HCEC 1CT (cell line): ENCODE results near the gene PLA2G2C.
"Not testable (repeated sequence)": the region's sequence is repeated elsewhere in the genome, so short reads cannot be mapped to it uniquely, and the experiment has no call there.

ENCODE experiments used
- DNase-seq: peaks from one replicate; pipeline ENCODE4 v3.0.0-alpha.2; 2017

Gene PLA2G2C

DNA sequence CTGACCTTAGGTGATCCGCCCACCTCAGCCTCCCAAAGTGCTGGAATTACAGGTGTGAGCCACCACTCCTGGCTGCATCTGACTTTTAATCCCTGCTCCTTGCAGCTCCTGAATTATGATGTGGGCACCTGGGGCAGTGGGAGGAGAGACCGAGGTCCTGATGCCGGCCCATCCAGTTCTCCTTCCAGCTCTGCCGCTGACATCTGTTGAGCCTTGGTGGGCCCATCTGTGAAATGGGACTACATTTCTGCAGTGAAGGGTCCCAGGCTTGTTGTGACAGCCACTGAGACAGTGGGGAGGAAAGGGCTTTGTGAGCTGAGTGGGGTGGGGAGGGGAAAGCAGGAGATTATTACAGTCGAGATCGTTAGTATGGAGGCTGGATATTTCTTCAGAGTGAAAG lies 35.3 kb downstream of the PLA2G2C start:
- no peak for DNase-seq

DNA sequence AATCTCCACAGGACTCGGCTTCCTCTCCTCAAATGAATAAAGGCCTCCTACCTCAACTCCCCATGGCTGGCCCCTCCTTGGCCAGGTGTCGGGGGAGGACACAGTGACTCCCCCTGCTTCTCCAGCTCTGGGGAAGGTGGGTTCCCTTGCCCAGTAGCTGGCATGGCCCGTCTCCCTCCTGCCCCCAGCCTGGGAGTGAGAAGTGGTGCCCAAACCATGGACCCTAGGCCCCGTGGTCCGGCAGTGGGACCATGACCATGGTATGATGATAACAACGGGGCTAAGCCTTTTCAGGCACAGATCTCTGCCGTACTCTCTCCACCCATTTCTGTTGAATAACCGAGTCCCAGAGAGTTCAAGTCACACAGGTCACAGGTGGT lies 36.0 kb downstream of the PLA2G2C start:
- no peak for DNase-seq

DNA sequence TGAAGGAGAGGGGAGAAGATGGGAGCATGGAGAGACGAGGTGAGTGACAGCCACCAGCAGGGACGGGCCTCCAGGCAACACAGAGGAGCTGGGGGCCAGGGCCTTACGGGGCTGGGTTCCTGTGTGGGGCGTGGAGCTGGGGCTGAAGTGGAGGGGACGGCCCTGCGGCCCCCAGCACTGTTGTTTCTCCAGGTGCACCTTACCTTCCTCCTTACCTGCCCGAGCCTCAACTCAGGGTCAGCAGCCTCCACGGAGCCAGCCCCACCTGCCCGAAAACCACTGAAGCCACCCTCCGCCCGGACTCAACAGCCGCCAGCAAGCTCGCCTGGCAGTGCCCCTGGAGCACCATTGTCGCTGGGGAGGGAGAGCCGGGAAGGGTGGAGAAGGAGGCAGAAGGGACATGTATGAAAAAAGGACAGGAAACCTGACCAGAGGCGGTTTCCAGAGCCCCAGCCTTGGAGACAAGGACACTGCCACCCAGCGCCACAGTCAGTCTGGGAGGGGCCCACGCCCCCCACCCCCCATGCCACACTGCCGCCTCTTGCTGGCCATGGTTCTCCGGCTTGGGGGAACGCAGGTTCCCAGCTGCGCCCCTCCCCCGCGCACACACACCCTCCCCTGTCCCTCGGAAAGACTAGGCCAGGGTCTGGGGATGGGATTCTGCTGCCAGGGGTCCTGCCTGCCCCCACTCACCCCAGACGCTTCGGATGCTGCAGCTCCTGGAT lies 36.6 kb downstream of the PLA2G2C start:
- no peak for DNase-seq

DNA sequence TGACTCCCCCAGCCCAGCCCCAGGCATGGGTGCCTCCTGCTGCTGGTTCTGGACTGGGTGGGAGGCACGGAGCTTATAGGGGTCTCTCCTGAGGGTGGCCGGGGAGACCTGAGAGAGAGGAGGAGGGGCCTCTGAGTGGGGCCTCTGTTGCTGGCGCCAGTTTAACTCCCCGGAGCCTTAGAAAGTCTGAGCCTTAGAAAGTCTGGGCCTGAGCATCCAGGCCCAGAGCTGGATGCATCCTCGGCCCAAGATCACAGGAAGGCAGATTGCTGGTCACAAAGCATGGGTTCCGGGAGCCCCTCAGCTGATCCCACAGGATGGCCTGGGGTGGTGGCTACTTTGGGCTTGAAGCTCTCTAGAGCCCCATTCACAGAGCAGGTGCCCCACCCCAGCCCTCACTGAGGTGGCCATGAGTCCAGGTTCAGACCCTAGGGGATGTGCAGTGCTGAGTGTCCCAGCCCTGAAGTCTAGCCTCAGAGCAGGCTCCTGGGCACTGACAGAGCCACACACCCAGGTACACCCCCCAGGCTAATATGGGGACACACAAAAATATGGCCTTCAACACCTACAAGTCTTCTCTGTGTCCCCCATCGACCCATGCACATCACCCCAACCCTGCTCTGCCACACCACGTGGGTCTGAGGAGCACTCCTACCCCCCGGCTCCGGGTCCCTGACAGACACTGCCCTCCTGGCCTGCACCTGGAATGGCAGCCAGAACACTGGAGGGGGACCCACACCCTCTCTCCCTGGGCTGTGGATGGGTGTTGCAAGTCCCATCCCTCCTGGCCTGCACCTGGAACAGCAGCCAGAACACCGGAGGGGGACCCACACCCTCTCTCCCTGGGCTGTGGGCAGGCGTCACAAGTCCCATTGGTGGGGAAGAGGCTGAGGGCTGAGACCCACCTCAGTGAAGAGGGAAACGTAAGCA lies 37.5 kb downstream of the PLA2G2C start:
- no peak for DNase-seq

DNA sequence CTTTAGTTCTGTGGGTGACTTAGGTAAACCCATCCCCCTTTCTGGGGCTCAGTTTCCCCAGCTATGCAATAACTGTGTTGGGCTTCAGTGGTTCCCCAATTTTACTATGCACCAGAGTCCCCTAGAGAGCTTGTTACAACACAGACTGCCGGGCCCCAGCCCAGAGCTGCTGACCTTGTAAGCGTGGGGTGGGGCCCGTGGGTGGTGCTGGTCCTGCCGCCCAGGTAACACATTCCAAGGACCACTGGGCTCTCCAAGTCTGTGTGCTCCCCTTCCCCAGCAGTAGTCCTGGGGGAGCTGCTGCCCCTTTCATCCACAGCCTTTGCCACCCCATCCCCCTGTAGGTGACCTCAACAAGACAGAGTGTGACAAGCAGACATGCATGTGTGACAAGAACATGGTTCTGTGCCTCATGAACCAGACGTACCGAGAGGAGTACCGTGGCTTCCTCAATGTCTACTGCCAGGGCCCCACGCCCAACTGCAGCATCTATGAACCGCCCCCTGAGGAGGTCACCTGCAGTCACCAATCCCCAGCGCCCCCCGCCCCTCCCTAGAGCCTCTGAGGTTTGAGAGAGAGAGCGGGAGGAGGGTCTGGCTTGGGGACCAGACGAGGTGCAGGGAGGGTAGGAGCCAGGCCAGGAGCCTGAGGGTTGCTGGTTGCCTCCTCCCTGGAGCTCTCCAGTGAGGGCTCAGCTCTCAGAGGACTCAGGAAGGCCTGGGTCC lies 38.3 kb downstream of the PLA2G2C start:
- no peak for DNase-seq

DNA sequence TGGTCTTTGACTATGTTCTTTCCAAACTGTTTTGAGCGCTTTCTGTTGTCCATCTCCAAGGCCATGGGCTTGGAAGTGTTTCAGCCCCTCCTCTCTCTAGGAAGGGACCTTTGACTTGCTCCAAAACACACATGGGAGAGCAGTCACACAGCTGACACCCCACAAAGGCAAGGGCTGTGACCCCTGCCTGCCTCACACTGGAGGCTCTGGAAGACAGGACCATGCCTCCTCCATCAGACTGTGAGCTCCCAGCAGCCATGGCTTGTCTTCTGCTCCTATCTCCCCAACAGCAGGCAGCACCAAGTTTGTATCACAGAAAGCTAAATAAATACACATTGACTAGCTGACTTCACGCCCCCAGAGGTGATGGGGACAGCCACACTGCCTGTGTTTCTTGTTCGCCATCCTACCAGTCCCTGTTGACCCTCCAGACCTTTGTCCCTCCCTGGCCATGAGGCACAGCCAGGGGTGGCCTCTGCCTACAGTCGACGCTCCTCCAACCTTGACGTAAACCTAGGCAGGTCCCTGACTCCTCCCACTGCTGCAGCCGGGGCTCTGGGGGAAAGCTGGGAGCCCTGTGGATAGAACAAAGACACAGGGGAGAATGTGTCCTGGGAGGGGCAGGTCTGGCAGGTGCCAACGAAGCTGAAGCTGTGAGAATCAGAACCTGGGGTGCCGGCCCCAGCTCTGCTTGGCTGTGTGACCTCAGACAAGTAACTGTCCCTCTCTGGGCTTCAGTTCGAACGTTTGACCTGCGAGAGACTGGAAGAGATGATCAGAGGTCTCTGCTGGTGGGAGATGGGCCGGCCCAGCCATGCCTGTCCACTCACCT lies 42.4 kb downstream of the PLA2G2C start:
- DNase-seq, result no peak

DNA sequence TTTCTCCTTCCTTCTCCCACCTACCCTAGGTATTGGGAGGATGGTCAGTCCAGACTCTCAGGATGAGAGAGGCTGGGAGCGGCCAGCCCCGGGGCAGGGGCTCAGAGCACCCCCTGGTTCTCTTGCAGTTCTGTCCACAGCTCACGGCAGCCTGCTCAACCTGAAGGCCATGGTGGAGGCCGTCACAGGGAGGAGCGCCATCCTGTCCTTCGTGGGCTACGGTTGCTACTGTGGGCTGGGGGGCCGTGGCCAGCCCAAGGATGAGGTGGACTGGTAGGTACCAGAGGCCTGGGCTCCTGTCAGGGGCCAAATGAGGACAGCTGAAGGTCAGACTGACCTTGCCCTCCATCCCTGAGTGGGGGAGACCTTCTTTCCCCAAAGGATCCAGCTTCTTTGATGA lies 43.0 kb downstream of the PLA2G2C start:
- no peak for DNase-seq

DNA sequence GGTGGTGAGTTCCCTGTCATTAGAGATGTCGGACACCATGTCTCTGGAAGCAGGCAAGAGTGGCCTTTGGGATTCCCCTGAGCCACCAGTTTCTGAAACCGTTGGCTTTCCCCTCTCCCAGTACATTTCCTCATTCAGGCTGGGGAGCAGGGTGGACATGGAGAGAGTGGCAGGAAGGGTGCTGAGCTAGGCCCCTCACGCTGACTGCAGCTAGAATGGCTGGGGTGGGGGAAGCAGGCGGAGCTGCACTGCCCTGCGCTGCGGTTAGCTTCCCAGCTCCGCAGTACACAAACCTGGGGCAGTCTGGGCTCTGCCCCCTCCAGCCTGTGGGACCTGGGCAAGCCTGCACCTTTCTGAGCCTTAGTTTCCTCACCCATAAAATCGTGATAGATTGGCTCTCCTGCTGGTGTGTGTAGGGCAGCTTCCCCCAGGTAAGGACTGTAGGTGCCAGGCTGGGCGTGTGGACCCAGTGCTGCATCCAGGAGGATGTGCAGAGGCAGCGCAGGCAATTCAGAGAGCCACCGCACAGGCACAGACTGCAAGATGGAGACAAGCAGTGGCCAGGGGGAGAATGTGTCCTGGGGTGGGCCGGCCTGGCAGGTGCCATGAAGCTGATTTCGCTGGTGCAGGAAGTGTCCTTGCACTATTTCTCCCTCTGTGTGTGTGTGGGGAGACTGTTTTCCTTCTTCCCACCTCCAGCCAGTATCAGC lies 44.2 kb downstream of the PLA2G2C start:
- no peak for DNase-seq

DNA sequence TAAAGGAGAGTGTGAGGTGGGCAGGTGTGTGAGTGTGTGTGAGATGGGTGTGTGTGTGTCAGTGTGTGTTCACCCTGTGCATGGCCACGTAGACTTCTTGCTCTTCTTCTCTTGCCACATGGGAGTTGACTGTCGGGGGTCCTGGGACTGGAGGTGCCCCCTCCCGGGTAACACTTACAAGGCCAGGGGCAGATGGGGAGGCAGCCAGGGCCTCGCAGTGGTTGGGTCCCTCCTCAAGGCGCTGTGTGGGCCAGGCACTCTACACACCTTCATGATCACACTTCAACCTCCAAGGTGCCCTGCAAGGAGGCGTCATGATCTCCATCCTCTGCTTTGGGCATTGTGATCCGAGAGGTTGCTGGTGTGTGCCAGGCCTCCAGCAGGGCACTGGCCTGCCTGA lies 44.9 kb downstream of the PLA2G2C start:
- DNase-seq, result no peak

DNA sequence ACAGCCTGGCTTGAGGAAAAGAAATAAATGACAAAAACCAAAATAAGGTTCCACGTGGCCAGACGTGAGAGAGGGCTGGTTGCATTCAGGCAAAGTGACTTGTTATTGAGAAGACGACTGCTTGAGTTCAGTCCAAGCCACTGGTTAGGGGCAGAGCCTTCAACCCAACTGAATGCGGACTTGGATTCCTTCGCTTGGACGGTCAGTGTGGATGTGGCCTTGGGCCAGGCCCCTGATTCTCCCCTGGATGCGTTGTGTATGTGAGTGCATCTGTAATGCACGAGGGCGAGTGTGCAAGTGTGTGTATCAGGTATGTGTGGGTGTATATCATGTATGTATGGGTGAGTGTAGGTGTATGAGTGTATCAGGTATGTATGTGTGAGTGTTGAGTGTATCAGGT lies 45.3 kb downstream of the PLA2G2C start:
- no peak for DNase-seq

DNA sequence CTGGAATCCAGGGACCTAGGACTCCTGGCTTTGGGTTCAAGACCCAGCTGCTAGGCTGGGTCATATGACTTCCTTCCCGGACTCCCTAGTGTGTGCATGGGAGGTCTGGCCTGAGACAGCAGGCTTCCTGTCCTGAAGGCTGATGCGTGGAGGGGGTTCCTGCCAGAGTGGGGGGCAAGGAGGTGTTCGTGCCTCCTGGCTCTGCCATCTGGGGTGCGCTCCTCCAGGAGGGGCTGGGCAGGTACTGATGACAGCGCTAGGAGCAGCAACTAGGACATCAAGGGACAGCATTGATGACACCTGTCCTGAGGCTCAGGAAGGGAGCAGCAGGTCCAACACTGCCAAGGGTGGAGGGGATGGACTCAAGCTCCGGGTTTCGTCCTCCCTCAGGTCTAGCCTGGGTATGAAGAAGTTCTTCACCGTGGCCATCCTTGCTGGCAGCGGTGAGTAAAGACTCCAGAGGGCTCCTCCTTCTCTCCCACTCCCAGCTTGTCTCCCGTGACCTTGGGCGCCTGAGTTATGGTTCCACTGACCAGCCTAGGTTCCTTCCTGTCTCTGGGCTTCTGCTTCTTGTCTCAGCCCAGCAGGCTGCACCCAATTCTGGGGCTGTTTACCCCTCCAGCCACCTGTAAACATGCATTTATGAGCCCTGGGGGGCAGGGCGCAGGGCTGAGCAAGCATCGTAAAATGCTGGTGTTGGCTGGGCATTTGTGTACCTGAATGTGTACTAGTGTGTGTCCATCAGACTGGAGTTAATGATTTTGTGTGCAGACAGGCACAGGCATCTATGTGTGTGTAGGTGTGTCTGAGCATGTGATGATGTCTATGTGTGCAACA lies 46.3 kb downstream of the PLA2G2C start:
- DNase-seq, result no peak

DNA sequence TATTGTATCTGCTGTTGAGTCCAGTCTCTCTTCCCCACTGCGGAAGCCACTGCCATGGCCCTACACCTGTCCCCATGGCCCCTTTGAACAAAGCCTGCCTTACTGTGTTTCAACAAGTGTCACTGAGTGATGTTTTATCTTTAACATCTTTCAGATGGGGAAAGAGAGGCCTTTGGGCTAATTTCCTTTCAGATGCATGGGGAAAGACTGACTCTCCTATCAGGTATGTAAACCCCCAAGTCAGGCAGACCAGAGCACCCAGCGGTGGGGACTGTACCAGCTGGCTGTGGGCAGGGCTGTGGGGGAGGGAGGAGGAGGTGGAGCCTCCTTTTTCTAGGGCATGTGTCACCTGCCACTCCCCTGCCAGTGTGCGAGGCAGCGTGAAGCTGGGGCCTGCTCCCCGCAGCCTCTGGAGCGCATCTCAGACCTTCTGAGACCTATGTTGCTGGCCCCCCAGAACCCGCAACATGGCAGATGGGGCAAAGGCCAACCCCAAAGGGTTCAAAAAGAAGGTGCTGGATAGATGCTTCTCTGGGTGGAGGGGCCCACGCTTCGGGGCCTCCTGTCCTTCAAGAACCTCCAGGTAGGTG lies 47.3 kb downstream of the PLA2G2C start, which contains the start of gene PLA2G2F:
PLA2G2F (plus strand) TSS at position 363 of the 590 bp plus-strand sequence; CDS start at position 468, 105 bp downstream.
- no peak for DNase-seq

DNA sequence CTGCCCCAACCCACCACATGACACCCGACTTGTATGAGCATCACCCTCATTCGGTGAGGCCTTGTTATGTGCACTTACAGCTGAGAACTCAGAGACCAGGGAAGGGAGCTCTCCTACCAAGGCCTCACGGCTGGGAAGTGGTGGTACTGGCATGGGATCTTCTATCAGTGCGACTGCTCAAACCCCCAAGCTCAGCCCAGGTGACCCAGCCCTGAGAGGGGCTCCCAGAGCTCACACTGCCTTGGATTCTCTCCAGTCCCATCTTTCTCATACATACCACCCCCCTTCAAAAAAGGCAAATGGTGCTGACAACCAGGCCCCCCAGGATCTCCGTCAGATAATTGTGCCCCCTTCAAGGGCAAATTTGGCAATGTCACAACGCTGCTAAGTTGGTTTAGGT lies 48.0 kb downstream of the PLA2G2C start:
- DNase-seq, result no peak

DNA sequence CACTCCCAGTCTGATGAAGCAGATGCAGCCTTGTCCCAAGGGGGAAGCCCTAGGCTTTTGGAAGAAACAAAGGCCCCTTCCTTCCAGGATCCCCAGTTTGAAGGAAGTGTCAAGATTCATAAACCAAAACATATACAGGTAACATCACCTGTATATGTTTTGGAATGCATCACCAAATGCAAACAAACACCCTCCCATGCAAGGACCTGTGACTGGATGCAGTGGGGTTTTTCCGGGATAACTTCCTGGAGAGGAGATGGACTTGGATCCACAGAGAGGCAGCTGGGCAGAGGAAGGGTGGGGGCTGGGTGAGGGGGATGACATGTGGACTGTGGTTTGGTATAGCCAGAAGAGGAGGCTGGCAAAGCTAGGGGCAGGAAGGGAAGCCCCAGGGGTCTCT lies 48.7 kb downstream of the PLA2G2C start:
- no peak for DNase-seq

DNA sequence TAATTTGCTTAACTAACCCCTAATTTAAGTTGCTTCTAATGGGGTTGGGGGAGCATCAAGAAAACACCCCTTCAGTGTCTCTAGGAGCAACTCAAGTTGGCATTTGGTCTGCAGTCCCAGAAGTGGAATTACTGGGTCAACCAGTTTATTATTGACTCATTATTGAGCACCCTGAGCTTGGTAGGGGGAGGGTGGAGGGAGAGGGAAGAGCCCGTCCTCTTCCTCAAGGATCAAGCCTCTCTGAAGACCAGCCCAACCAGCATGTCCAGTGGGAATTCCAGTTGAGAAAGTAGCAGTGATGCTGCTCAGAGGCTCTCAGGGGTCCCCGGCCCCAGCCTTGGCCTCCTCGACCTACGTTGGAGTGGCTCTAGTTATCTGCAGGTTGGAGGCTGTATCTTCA lies 49.3 kb downstream of the PLA2G2C start:
- DNase-seq, result no peak

DNA sequence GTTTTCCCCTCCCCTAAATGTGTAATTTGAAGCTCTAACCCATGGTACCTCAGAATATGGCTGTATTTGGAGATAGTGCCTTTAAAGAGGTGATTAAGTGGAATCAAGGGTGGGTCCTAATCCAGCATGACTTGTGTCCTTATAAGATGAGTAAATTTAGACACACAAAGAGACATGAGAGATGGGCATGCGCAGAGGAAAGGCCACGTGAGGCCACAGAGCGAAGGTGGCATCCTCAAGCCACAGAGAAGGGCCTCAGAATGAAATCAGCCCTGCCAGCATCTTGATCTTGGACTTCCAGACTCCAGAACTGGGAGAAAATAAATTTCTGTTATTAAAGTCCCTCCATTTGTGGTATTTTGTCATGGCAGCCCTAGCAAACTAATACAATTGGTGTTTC lies 50.1 kb downstream of the PLA2G2C start:
- DNase-seq, result no peak

DNA sequence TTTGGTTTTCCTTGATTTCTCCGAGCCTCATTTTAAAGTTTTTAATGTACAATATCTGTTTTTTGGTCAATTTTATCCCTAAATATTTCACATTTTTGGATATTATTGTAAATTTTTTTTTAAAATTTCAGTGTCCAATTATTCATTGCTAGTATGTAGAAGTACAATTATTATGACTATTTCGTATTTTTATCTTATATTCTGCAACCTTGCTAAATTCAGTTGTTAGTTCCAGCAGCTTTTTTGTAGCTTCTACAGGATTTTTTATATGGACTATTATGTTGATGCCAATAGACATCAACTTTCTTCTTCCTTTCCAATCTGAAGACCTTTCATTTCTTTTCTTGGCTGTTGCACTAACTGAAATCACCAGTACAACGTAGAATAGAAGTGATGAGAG lies 51.3 kb downstream of the PLA2G2C start:
- no peak for DNase-seq

DNA sequence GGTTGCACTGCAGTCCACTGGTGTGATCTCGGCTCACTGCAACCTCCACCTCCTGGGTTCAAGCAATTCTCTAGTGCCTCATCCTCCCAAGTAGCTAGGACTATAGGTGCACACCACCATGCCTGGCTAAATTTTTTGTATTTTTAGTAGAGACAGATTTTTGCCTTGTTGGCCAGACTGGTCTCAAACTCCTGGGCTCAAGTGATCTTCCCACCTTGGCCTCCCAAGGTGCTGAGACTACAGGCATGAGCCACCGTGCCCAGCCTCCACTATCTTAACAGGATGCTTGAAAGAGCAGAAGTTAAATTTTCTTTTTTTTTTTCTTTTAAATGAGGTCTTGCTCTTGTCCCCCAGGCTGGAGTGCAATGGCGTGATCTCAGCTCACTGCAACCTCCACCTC lies 55.8 kb downstream of the PLA2G2C start:
- not testable (repeated sequence) for DNase-seq

DNA sequence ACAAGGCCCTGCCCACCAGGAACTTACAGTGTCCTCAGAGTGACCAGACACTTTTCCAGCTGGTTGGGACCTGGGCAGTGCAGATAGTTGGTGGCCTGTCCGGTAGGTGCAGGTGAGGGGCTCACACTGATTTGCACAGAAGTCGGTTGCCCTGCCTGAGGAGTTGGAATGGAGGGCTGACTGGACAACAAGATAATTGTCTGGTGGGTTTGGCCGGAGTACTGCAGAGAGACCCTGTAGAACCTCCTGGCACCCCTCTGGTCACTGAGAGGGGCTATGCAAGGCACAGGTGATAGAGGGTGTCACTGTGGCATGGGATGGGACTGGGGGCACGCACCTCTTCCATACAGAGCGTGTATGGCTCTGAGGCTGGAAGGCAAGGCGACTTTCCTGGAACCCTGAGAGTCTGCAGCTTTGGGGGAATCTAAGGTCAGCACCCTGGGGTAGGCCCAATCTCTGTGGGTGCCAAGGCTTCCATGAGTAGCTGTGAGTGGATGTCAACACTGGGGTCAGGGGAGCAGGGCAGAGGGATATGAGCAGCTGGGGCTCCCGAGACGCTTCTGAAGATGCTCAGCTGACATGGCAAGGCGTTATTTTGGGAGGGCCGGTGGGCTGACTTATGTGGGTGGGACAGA lies 59.4 kb downstream of the PLA2G2C start:
- no peak for DNase-seq
